ENCODE data around the gene GTPBP3. TPM values are rescaled to one million over a fixed set of nuclear protein-coding genes. Genes with fewer than 3 reads are reported as not detected.

Gene GTPBP3
- total and polyA plus RNA-seq, 2 of the 8 experiments (the other 6 are each of a cell fraction or from before 2014, with no cell fraction given): 30.4 to 56.0 TPM

DNA sequence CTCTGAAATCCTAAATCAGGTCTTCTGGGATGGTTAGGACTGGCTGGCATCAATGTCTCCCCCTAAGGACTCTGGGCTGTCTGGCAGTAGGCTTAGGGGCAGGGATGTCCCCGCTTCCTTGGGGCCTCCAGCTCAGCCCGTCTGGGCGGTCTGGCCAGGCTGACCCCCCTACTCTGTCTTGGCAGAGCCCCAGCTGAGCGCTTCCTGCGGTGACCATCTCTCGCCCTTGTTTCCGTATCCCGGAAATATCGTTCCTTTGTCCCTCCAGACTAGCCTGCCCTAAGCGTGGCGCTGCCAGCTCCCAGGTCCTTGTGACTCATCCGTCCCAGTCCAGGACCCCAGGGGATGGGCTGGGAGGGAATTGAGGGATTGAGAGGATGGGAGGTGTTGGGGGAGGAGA lies 11.3 kb downstream of the GTPBP3 start:
- H3K56ac ChIP-seq (replicated peaks; ENCODE audit: insufficient read length, low read depth, low read length): no peak overlapping the region
- H2BK20ac ChIP-seq (ENCODE audit: low read length): no peak overlapping the region
- WGBS, 2 experiments (ENCODE audit: extremely low coverage in 1 of 2, insufficient coverage in 1 of 2, insufficient read length in 1 of 2, insufficient replicate concordance in 2 of 2, low coverage in 1 of 2, low lambda C conversion rate in 2 of 2, missing lambda C conversion rate in 1 of 2): 14% methylated on average over 12 of the region's 12 CpGs; no CpG with 5 or more reads in 1 of the 2 experiments
- peak overlapping the region; percentile 28 for H2BK120ac ChIP-seq (replicated peaks; ENCODE audit: low read depth, low read length)
- no peak overlapping the region for H2BK12ac ChIP-seq (ENCODE audit: low read depth, low read length)
- CTCF ChIA-PET (ENCODE audit: partially characterized antibody): interaction anchor here (0.7 to 13.5 kb wide), 10 partner anchors 9 to 147 kb away, joined by 3 to 153 read pairs (median 6); partner anchors contain the start of gene CCDC194
- DNase-seq (ENCODE audit: low read depth in 1 of 2, low spot score in 2 of 2) (peak; percentile 64 to 75), FAIRE-seq (no peak)
- H4K5ac ChIP-seq (ENCODE audit: insufficient read length, low read depth, low read length): peak overlapping the region; percentile 57
- no peaks in the 10 kb centered on the region for H3K23me2 ChIP-seq (ENCODE audit: low read depth, low read length)
- H2AFZ ChIP-seq (ENCODE audit: low read length): no peak overlapping the region
- H3K4ac ChIP-seq (replicated peaks; ENCODE audit: insufficient read length, low read depth, low read length): no peak overlapping the region
- TF ChIP-seq FOSL1 (IDR thresholded peaks at IDR 0.05; ENCODE audit: insufficient read depth, low read depth, low read length): no peak
- TF ChIP-seq HDAC2 (IDR thresholded peaks at IDR 0.05; ENCODE audit: borderline replicate concordance in 1 of 2, low read depth in 2 of 2, low read length in 2 of 2): peak in 1 of 2 experiments; percentile 25; a peak in 1 of 4 replicates
- no peak for TF ChIP-seq RNF2 (IDR thresholded peaks at IDR 0.05; ENCODE audit: borderline replicate concordance, low read depth, low read length, missing control alignments, poor library complexity, severe bottlenecking)
- TF ChIP-seq EP300 (IDR thresholded peaks at IDR 0.05; ENCODE audit: borderline replicate concordance in 1 of 2, low read depth in 2 of 2, low read length in 2 of 2): no peak
- TF ChIP-seq SUZ12 (IDR thresholded peaks at IDR 0.05; ENCODE audit: low read length): no peak
- TF ChIP-seq JUND (IDR thresholded peaks at IDR 0.05; ENCODE audit: low read length): peak; percentile 33; the same call in 1 of the 2 replicates
- TF ChIP-seq POLR2A (IDR thresholded peaks at IDR 0.05; ENCODE audit: control extremely low read depth in 1 of 2, low read depth in 2 of 2, low read length in 2 of 2): peak in 1 of 2 experiments; percentile 41; a peak in 1 of 3 replicates
- no peak for TF ChIP-seq SP2 (IDR thresholded peaks at IDR 0.05; ENCODE audit: low read length)
- TF ChIP-seq TAF1 (IDR thresholded peaks at IDR 0.05; ENCODE audit: low read depth, low read length): peak; percentile 27; the same call in 1 of the 2 replicates
- TF ChIP-seq CHD2 (IDR thresholded peaks at IDR 0.05; ENCODE audit: low read length): no peak
- H3K14ac ChIP-seq (ENCODE audit: insufficient read length): no peak overlapping the region
- H4K91ac ChIP-seq (replicated peaks; ENCODE audit: insufficient read length, low read length): peak overlapping the region; percentile 83
- no peaks in the 10 kb centered on the region for H3K27me3 ChIP-seq (replicated peaks in 1 of 4; ENCODE audit: control insufficient read depth in 3 of 4, extremely low read depth in 1 of 4, insufficient read depth in 3 of 4, low read length in 3 of 4)
- peak overlapping the region in 1 of 4 experiments; percentile 18; a peak in 1 of 8 replicates for H3K4me3 ChIP-seq (ENCODE audit: extremely low read depth in 1 of 4, insufficient read depth in 2 of 4, low read depth in 3 of 4, low read length in 4 of 4)
- no peak overlapping the region for H2AK5ac ChIP-seq (ENCODE audit: low read depth, low read length)
- H3K18ac ChIP-seq (ENCODE audit: extremely low read depth, low read length): no peak overlapping the region
- H3K36me3 ChIP-seq (ENCODE audit: control insufficient read depth in 2 of 4, insufficient read depth in 4 of 4, low read length in 3 of 4): no peaks in the 10 kb centered on the region
- H3K9ac ChIP-seq (replicated peaks in 1 of 4; ENCODE audit: extremely low read depth in 1 of 4, low read depth in 3 of 4, low read length in 3 of 4): no peak overlapping the region; a peak in 1 of 7 replicates
- H3K79me1 ChIP-seq (ENCODE audit: low read depth, low read length): no peaks in the 10 kb centered on the region
- no peak overlapping the region; the same call in 1 of the 2 replicates for H2BK5ac ChIP-seq (ENCODE audit: low read depth, low read length)
- H2BK15ac ChIP-seq (ENCODE audit: low read length): no peak overlapping the region
- no peaks in the 10 kb centered on the region for H3K79me2 ChIP-seq (ENCODE audit: control insufficient read depth in 1 of 2, insufficient read depth in 2 of 2, low read length in 2 of 2)
- POLR2A ChIA-PET (ENCODE audit: partially characterized antibody): interaction anchor here (0.9 to 2.1 kb wide), 3 partner anchors 11 to 37 kb away, joined by 4 to 6 read pairs (median 4); partner anchors contain the start of genes ANO8 and GTPBP3
- peaks cover 0 to 4% (median 3%) of the 10 kb centered on the region in 4 experiments; a peak in 3 of 7 replicates for H3K4me1 ChIP-seq (replicated peaks in 1 of 4; ENCODE audit: control insufficient read depth in 3 of 4, insufficient read depth in 4 of 4, low read length in 3 of 4)
- H4K8ac ChIP-seq (ENCODE audit: extremely low read depth, insufficient read depth, low read length): peak overlapping the region; percentile 92
- H3K23ac ChIP-seq (ENCODE audit: insufficient read length): no peak overlapping the region
- no peaks in the 10 kb centered on the region for H3K9me3 ChIP-seq (ENCODE audit: insufficient read depth in 2 of 2, low read depth in 1 of 2, low read length in 1 of 2)
- no peak overlapping the region for H3K27ac ChIP-seq (ENCODE audit: low read depth, low read length)
- no peaks in the 10 kb centered on the region for H4K20me1 ChIP-seq (replicated peaks in 1 of 2; ENCODE audit: control insufficient read depth in 1 of 2, insufficient read depth in 2 of 2, low read length in 2 of 2)
- H3K4me2 ChIP-seq (ENCODE audit: insufficient read depth in 1 of 2, low read depth in 2 of 2, low read length in 2 of 2): peak overlapping the region in 1 of 2 experiments; percentile 10; a peak in 3 of 4 replicates
